ENCODE data around the gene USP24.

Gene USP24

DNA sequence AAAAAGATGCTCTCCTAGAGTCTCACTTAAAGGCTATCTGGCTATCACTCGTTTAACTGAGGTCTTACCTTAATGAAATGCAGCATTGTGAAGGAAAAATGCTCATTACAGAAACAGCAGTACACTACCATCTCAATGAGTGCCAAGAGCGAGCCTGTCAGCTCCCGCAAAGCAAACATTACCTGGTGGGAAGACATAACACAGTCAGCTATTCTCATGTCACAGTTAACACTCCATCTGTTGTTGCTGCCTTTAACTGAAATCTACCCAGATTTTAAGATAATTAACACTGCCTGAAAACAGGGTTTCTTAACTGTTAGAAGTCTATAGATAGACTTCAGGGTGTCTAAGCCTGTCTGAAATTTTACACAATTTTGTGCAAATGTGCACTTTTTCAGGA, 136.7 kb downstream of the USP24 start:
- no peaks in the 10 kb centered on the region for H3K9me3 Mint-ChIP-seq
- DNase-seq (ENCODE audit: low spot score in 2 of 2) = no peak
- H3K36me3 Mint-ChIP-seq (ENCODE audit: insufficient read depth) = peaks cover 87% of the 10 kb centered on the region
- H3K4me3 Mint-ChIP-seq = no peak overlapping the region
- ATAC-seq (replicated peaks; ENCODE audit: extremely low read depth, poor library complexity, severe bottlenecking) = no peak
- H3K27me3 Mint-ChIP-seq = no peaks in the 10 kb centered on the region
- no peaks in the 10 kb centered on the region for H3K4me1 Mint-ChIP-seq
- no peak overlapping the region for H3K27ac Mint-ChIP-seq (ENCODE audit: low read depth)

DNA sequence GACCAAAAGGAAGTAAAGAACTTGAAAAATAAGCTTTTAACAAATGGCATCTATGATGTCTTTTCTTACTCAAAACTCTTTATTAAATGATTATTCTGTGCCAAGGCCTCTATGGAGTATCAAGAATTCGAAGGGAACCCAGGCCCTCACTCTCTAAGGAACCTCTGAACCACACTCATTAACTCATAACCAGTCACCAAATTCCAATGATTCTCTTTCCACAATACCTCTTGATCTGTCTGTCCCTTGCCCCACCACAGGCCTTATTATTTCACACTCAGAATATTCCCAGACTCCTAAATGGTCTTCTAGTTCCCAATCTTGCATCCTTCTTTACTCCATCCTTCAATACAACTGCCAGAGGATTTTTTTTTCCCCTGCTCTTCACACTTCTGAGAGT, 138.8 kb downstream of the USP24 start:
- H3K27me3 Mint-ChIP-seq = no peaks in the 10 kb centered on the region
- H3K27ac Mint-ChIP-seq (ENCODE audit: low read depth) = no peak overlapping the region
- no peaks in the 10 kb centered on the region for H3K9me3 Mint-ChIP-seq
- H3K4me1 Mint-ChIP-seq = no peaks in the 10 kb centered on the region
- no peak for DNase-seq (ENCODE audit: low spot score in 2 of 2)
- no peak overlapping the region for H3K4me3 Mint-ChIP-seq
- H3K36me3 Mint-ChIP-seq (ENCODE audit: insufficient read depth) = peaks cover 88% of the 10 kb centered on the region
- no peak for ATAC-seq (replicated peaks; ENCODE audit: extremely low read depth, poor library complexity, severe bottlenecking)

DNA sequence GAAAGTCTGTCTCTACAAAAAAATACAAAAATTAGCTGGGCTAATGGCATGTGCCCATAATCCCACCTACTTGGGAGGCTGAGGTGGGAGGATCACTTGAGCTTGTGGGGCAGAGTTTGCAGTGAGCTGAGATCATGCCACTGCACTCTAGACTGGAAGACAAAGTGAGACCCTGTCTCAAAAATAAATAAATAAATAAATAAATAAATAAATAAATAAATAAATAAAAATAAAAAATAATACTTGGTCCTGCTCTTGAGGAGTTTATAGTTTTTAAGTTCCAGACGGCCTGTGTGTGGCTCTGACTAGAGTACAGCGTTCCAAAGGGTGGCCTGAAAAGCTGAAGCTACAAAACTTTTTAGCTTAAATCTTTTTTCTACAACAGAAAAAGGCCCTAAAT, 140.7 kb downstream of the USP24 start:
- no peak overlapping the region for H3K4me3 Mint-ChIP-seq
- no peak for ATAC-seq (replicated peaks; ENCODE audit: extremely low read depth, poor library complexity, severe bottlenecking)
- no peaks in the 10 kb centered on the region for H3K9me3 Mint-ChIP-seq
- DNase-seq (ENCODE audit: low spot score in 2 of 2) = no peak
- H3K36me3 Mint-ChIP-seq (ENCODE audit: insufficient read depth) = peaks cover 86% of the 10 kb centered on the region
- H3K27me3 Mint-ChIP-seq = no peaks in the 10 kb centered on the region
- no peak overlapping the region for H3K27ac Mint-ChIP-seq (ENCODE audit: low read depth)
- H3K4me1 Mint-ChIP-seq = no peaks in the 10 kb centered on the region

DNA sequence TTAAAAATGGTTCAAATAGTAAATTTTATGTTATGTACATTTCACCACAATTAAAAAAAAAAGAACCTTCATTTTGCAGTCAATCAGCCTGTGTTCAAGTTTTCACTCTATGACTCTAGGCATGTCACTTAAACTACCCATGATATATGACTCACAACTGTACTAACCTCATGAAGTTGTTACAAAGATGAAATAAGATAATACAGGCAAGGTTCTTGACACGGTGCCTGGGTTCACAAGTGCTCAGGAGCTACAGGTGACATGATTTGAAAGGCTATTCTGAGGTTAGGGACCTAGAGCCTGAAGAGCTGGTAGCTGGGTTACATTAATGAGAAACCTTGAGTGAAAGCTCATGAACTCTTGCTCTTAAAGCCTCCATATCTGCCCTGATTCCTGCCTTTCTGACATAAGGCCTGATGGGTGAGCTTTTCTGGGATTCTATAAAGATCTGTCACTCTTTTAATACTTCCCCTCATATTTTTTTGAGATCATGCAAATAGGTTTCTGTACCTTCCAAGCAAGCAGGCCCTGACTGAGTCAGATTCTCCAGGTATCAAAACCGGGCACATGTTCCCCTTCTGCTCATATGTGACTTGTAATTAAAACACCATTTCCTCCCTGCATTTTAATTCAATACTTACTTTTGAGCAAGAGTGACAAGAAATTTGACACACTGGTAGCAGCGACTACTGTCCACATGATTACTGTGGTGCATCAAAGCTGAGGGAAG, 141.8 kb downstream of the USP24 start:
- Mint-ChIP-seq H3K27me3 (no peaks in the 10 kb centered on the region), H3K27ac (ENCODE audit: low read depth) (no peak overlapping the region), H3K36me3 (ENCODE audit: insufficient read depth) (peaks cover 85% of the 10 kb centered on the region), H3K4me1 (no peaks in the 10 kb centered on the region), H3K4me3 (no peak overlapping the region), H3K9me3 (no peaks in the 10 kb centered on the region)
- no peak for DNase-seq (ENCODE audit: low spot score in 2 of 2)
- ATAC-seq (replicated peaks; ENCODE audit: extremely low read depth, poor library complexity, severe bottlenecking) = no peak

- no peak for DNase-seq (ENCODE audit: low spot score in 2 of 2)
- peaks cover 87% of the 10 kb centered on the region for H3K36me3 Mint-ChIP-seq (ENCODE audit: insufficient read depth)
- H3K27me3 Mint-ChIP-seq = no peaks in the 10 kb centered on the region
- no peaks in the 10 kb centered on the region for H3K4me1 Mint-ChIP-seq
- no peak overlapping the region for H3K4me3 Mint-ChIP-seq
- H3K27ac Mint-ChIP-seq (ENCODE audit: low read depth) = no peak overlapping the region
- ATAC-seq (replicated peaks; ENCODE audit: extremely low read depth, poor library complexity, severe bottlenecking) = no peak
- H3K9me3 Mint-ChIP-seq = no peaks in the 10 kb centered on the region
Measured at GRCh38 chr1:55071477-55071876, 143.7 kb downstream of the USP24 start.

- no peak for ATAC-seq (replicated peaks; ENCODE audit: extremely low read depth, poor library complexity, severe bottlenecking)
- Mint-ChIP-seq H3K27me3 (no peaks in the 10 kb centered on the region), H3K36me3 (ENCODE audit: insufficient read depth) (peaks cover 84% of the 10 kb centered on the region), H3K9me3 (no peaks in the 10 kb centered on the region), H3K27ac (ENCODE audit: low read depth) (peak overlapping the region; percentile 50), H3K4me1 (no peaks in the 10 kb centered on the region), H3K4me3 (peak overlapping the region; percentile 10)
- DNase-seq (ENCODE audit: low spot score in 2 of 2) = no peak
Measured at GRCh38 chr1:55070293-55071164, 144.6 kb downstream of the USP24 start.

DNA sequence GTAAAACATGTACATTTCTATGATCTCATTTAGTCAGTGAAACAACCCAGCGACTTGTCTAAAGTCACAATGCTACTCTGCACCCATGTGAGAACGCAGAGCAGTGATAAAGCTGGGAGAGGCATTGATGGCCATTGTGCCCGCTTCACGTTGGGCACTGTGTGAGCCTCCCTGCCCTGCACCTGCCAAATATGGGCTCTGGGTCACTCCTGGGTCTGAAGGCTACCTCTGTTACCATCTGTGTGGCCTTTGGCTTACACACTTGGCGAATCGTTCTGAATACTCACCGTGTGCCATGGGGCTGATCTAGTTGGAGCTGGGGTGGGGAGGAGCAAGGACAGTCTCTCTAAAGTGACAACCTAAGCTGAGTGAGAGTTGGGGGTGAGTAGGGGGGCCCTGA, 145.9 kb downstream of the USP24 start:
- no peaks in the 10 kb centered on the region for H3K27me3 Mint-ChIP-seq
- H3K36me3 Mint-ChIP-seq (ENCODE audit: insufficient read depth) = peaks cover 73% of the 10 kb centered on the region
- H3K4me3 Mint-ChIP-seq = no peak overlapping the region
- DNase-seq (ENCODE audit: low spot score in 2 of 2) (no peak), ATAC-seq (replicated peaks; ENCODE audit: extremely low read depth, poor library complexity, severe bottlenecking) (no peak)
- peak overlapping the region; percentile 50 for H3K27ac Mint-ChIP-seq (ENCODE audit: low read depth)
- H3K4me1 Mint-ChIP-seq = no peaks in the 10 kb centered on the region
- no peaks in the 10 kb centered on the region for H3K9me3 Mint-ChIP-seq

GRCh38 chr1:55068638-55069037, 146.5 kb downstream of the USP24 start:
- Mint-ChIP-seq H3K27ac (ENCODE audit: low read depth) (peak overlapping the region; percentile 50), H3K4me1 (no peaks in the 10 kb centered on the region), H3K4me3 (no peak overlapping the region), H3K9me3 (no peaks in the 10 kb centered on the region), H3K36me3 (ENCODE audit: insufficient read depth) (peaks cover 68% of the 10 kb centered on the region), H3K27me3 (no peaks in the 10 kb centered on the region)
- ATAC-seq (replicated peaks; ENCODE audit: extremely low read depth, poor library complexity, severe bottlenecking) (no peak), DNase-seq (ENCODE audit: low spot score in 2 of 2) (no peak)

- no peaks in the 10 kb centered on the region for H3K27me3 Mint-ChIP-seq
- no peak overlapping the region for H3K4me3 Mint-ChIP-seq
- peaks cover 60% of the 10 kb centered on the region for H3K36me3 Mint-ChIP-seq (ENCODE audit: insufficient read depth)
- DNase-seq (ENCODE audit: low spot score in 2 of 2) = no peak
- H3K27ac Mint-ChIP-seq (ENCODE audit: low read depth) = no peak overlapping the region
- no peak for ATAC-seq (replicated peaks; ENCODE audit: extremely low read depth, poor library complexity, severe bottlenecking)
- no peaks in the 10 kb centered on the region for H3K9me3 Mint-ChIP-seq
- no peaks in the 10 kb centered on the region for H3K4me1 Mint-ChIP-seq
Measured at GRCh38 chr1:55067914-55068313, 147.2 kb downstream of the USP24 start.

DNA sequence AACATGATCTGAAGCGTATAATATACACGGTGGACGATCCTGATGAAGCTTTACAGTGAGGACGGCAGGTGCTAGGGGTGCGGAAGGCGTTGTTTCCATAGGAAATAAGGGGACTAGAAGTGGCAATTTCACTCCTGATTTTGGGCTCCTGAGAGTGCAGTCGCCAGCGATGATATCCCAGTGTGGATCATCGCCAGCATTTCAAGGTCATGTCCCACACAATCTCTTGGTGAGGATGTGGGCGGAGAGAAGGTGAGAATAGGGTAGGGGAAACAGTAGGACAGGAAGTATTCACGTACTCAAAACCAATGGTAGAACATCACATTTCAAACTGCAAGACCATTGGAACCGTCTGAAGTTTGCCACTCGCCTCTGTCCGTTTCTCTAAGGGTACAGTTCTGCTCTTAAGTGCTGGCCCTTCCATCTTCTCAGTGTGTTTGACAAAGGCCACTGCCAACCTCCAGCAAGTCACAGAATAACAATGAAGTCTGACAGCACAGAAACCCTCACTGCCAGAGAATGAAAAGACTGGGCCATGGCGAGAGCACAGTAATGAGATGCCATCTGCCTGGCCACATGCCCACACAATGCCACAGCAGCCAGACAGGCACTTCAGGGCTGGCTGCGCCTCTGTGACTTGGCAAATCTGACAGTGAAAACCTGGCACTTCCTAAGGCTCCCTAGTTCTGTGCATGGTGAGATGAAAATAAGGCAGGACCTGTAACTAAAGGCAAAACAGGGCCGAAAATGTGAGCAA, 148.0 kb downstream of the USP24 start:
- no peak for DNase-seq (ENCODE audit: low spot score in 2 of 2)
- no peaks in the 10 kb centered on the region for H3K9me3 Mint-ChIP-seq
- peak overlapping the region; percentile 45 for H3K27ac Mint-ChIP-seq (ENCODE audit: low read depth)
- ATAC-seq (replicated peaks; ENCODE audit: extremely low read depth, poor library complexity, severe bottlenecking) = no peak
- no peaks in the 10 kb centered on the region for H3K4me1 Mint-ChIP-seq
- no peaks in the 10 kb centered on the region for H3K27me3 Mint-ChIP-seq
- peaks cover 53% of the 10 kb centered on the region for H3K36me3 Mint-ChIP-seq (ENCODE audit: insufficient read depth)
- no peak overlapping the region for H3K4me3 Mint-ChIP-seq

GRCh38 chr1:55065648-55066047, 149.5 kb downstream of the USP24 start:
- DNase-seq (ENCODE audit: low spot score in 2 of 2) (no peak), ATAC-seq (replicated peaks; ENCODE audit: extremely low read depth, poor library complexity, severe bottlenecking) (no peak)
- Mint-ChIP-seq H3K36me3 (ENCODE audit: insufficient read depth) (peaks cover 40% of the 10 kb centered on the region), H3K4me3 (no peak overlapping the region), H3K4me1 (no peaks in the 10 kb centered on the region), H3K27ac (ENCODE audit: low read depth) (no peak overlapping the region), H3K27me3 (no peaks in the 10 kb centered on the region), H3K9me3 (no peaks in the 10 kb centered on the region)

DNA sequence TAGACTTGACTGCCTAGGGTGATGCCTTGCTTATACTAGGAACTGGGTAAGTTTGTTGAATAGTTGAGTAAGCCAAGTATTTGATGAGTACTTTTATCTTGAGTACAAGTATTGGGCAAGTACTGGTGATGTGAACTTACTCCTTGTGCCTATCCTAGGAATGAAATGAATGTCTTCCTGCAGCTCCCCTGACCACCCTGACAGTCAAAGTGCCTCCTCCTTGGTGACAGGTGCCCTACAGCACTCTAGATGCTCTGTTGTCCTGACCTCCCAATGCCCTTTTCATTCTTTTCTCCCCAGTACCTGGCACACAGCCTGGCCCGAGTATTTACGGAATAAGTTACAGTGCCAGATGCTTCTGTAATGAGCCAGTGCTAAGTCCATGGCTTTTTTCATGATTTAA, 150.3 kb downstream of the USP24 start:
- peaks cover 32% of the 10 kb centered on the region for H3K36me3 Mint-ChIP-seq (ENCODE audit: insufficient read depth)
- ATAC-seq (replicated peaks; ENCODE audit: extremely low read depth, poor library complexity, severe bottlenecking) (no peak), DNase-seq (ENCODE audit: low spot score in 2 of 2) (no peak)
- no peak overlapping the region for H3K27ac Mint-ChIP-seq (ENCODE audit: low read depth)
- H3K9me3 Mint-ChIP-seq = no peaks in the 10 kb centered on the region
- no peaks in the 10 kb centered on the region for H3K4me1 Mint-ChIP-seq
- no peaks in the 10 kb centered on the region for H3K27me3 Mint-ChIP-seq
- no peak overlapping the region for H3K4me3 Mint-ChIP-seq

Data from central memory CD8-positive, alpha-beta T cell (primary cell).